Neural crest cell (in vitro differentiated cells): ENCODE results near the gene FRMD6. TPM values are rescaled to one million over a fixed set of nuclear protein-coding genes. Genes with fewer than 3 reads are reported as not detected.
A peak's percentile ranks its signal among the peaks of the same experiment; 100 is the strongest.

Source experiments
- DNase-seq: peaks from one replicate; pipeline ENCODE4 v3.0.0; 2021; ENCODE audit warnings: low read depth, mixed read lengths, low spot score
- H3K27ac Mint-ChIP-seq: one replicate; pipeline ENCODE4 v1.8.0; 2021; ENCODE audit warnings: mild to moderate bottlenecking, mixed read lengths; ENCODE audit not compliant: unreplicated experiment
- H3K27me3 Mint-ChIP-seq: 2 replicates; pipeline ENCODE4 v1.8.0; 2021; ENCODE audit warnings: low read depth, mild to moderate bottlenecking, mixed read lengths
- H3K36me3 Mint-ChIP-seq: 2 replicates; pipeline ENCODE4 v1.8.0; 2021; ENCODE audit warnings: low read depth, mild to moderate bottlenecking, mixed read lengths
- H3K4me1 Mint-ChIP-seq: 2 replicates; pipeline ENCODE4 v1.8.0; 2021; ENCODE audit warnings: mixed read lengths
- H3K4me3 Mint-ChIP-seq: one replicate; pipeline ENCODE4 v1.8.0; 2021; ENCODE audit warnings: mild to moderate bottlenecking, mixed read lengths
- H3K9me3 Mint-ChIP-seq: 2 replicates; pipeline ENCODE4 v1.8.0; 2021; ENCODE audit warnings: mixed read lengths
- long read RNA-seq: library from polyadenylated mRNA; unstranded; transcript quantifications from one replicate; pipeline ENCODE4 v2.0.0, GENCODE V29; 2020
- total RNA-seq: library from RNA; stranded (reverse); gene quantifications from 2 replicates; pipeline ENCODE4 v1.2.1, GENCODE V29; 2021
- TF ChIP-seq, protein P1 (sequence below): fragments of 200-600 bp; sonication (generic); conservative IDR thresholded peaks from 2 replicates; pipeline ENCODE4 v1.5.0; 2021; ENCODE audit warnings: antibody characterized with exemption, mild to moderate bottlenecking

FRMD6 gene
- total RNA-seq: 34.5 and 38.0 TPM in 2 replicates
- long read RNA-seq, full-length matches to known transcripts: 48 of 69 reads
- long read RNA-seq, partial matches to known transcripts: 3 of 69 reads
- long read RNA-seq, other reads (novel, unspliced or antisense): 18 of 69 reads

DNA sequence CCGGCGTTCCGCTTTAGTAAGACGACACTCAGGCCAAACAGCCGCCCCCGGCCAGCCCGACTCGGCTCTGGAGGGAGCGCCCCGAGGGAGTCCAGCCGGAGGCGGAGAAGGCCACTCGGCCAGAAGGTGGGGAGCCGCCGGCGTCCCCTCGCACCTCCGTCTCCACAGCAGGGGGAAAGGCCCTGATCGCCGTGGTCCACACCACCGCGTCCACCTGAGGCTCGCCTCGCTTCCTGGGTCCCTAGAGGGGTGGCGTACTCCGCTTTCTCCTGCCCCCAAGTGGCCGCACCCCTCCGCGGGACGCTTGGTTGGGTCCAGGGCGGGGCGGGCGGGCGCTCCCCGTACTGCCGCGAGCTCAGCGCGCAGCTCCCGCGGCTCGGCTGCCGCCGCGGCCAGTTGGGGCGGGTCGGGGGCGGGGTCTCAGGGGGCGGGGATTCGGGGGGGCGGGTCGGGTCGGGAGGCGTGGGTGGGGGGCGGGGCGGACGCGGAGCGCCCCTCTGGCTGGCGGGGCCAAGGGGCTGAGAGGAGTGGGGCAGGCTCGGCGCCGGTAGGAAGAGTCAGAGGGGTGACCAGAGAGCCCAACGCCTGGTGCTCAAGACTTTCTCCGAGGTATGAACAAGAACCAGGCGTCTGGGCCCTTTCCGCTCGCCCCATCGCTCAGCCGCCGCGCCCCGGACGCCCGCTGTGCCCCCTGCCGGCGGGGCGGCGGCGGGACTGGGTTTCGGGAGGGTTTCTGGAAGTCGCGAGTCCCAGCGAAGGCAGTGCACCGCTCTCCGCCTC is at the start of gene FRMD6:
TSS of gene FRMD6 (plus strand) at position 523 of the 780 bp plus-strand sequence. CDS start 37,927 bp downstream, outside the sequence.
- H3K4me3 Mint-ChIP-seq: peak within 1 kb of the TSS; percentile 95

DNA sequence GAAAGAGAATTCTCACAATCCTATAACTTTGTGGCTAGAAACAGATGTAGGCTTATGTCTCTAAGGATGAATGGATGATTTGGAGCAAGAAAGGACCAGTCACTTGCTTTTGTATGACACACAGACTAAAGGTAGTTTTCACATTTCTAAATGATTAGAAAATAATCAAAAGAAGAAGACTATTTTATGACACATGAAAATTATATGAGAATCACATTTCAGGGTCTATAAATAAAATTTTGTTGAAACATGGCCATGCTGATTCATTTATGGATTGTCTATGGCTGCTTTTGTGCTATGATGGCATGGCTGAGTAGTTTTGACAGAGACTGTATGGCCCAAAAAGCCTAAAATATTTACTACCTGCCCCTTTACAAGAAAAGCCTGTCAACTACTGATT is 49.4 kb upstream of the FRMD6 start:
- no peak for DNase-seq
- H3K27me3 Mint-ChIP-seq: no peaks in the 10 kb centered on the region

More for the DNA sequence above, at the start of gene FRMD6:
- Mint-ChIP-seq H3K36me3 (no peaks in the 10 kb centered on the region), H3K9me3 (no peaks in the 10 kb centered on the region), H3K4me1 (peaks cover 37% of the 10 kb centered on the region), H3K27ac (peak within 1 kb of the TSS; percentile 88), H3K27me3 (peaks cover 3% of the 10 kb centered on the region)
- DNase-seq: peak; percentile 80
- TF ChIP-seq, protein P1, sequence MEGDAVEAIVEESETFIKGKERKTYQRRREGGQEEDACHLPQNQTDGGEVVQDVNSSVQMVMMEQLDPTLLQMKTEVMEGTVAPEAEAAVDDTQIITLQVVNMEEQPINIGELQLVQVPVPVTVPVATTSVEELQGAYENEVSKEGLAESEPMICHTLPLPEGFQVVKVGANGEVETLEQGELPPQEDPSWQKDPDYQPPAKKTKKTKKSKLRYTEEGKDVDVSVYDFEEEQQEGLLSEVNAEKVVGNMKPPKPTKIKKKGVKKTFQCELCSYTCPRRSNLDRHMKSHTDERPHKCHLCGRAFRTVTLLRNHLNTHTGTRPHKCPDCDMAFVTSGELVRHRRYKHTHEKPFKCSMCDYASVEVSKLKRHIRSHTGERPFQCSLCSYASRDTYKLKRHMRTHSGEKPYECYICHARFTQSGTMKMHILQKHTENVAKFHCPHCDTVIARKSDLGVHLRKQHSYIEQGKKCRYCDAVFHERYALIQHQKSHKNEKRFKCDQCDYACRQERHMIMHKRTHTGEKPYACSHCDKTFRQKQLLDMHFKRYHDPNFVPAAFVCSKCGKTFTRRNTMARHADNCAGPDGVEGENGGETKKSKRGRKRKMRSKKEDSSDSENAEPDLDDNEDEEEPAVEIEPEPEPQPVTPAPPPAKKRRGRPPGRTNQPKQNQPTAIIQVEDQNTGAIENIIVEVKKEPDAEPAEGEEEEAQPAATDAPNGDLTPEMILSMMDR: peak; percentile 84

DNA sequence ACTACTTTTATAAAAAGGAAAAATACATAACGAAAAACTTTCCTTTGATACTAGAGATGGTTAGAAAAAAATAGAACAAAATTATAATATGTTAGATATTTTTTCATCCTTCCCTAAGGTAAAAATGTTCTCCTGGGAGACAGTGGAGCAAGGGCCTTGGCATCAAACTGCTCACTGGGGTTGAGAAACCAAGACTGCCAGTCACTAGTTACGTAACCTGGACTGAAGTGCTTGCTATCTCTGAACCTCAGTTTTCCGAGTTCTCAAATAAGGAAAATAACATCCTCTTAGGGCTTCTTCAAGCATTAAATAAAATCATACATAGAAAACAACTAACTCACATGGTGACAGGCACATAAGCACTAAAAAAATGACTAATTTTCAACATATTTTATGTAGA is 48.2 kb upstream of the FRMD6 start:
- no peak overlapping the region for H3K4me3 Mint-ChIP-seq
- H3K36me3 Mint-ChIP-seq: no peaks in the 10 kb centered on the region
- no peaks in the 10 kb centered on the region for H3K9me3 Mint-ChIP-seq
- DNase-seq: no peak
- TF ChIP-seq, protein P1: no peak
- H3K27ac Mint-ChIP-seq: no peak overlapping the region
- H3K4me1 Mint-ChIP-seq: peaks cover 2% of the 10 kb centered on the region
- no peaks in the 10 kb centered on the region for H3K27me3 Mint-ChIP-seq

More for the DNA sequence above, 49.4 kb upstream of the FRMD6 start:
- Mint-ChIP-seq H3K4me3 (no peak overlapping the region), H3K27ac (no peak overlapping the region), H3K9me3 (no peaks in the 10 kb centered on the region), H3K4me1 (no peaks in the 10 kb centered on the region), H3K36me3 (no peaks in the 10 kb centered on the region)
- TF ChIP-seq, protein P1: no peak

DNA sequence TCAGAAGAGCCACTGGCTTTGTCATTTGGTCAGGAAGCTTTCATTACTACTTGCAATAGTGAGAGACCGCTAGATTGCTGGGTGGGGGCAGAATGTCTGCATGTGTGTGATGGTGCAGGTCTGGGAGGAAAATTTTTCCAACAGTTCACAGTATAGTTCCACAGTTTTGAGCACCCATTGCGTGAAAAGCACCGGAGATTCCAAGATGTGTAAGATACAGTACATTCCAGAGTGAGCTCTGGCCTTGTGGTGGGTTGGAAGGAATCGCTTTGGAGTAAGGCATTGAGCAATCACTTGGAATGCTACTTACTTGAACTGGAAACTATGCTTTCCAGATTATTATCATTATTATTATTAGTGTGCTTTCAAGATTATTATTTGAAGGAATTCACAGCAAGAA is 47.6 kb upstream of the FRMD6 start:
- Mint-ChIP-seq H3K9me3 (no peaks in the 10 kb centered on the region), H3K4me3 (no peak overlapping the region), H3K36me3 (no peaks in the 10 kb centered on the region), H3K27ac (no peak overlapping the region), H3K27me3 (no peaks in the 10 kb centered on the region), H3K4me1 (peaks cover 8% of the 10 kb centered on the region)
- no peak for DNase-seq
- TF ChIP-seq, protein P1: no peak

DNA sequence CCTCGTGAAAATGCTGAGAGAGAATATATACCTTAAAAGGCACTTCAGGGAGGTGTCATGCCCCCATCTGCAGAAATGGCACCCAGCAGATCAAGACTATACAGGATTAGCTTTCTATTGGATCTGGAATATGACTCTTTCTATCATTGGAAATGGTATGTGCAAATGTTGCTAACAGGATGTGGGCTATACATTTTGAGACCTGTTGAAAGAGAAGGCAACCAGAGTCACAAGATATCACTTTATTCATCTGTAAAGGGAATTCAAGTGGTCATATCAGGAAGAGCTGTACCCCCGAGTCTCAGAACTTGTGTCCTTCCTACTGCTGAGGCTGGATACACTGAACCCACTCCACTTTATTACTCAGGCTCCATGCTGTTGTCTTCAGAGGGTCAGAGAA is 46.1 kb upstream of the FRMD6 start:
- DNase-seq: no peak
- H3K4me3 Mint-ChIP-seq: no peak overlapping the region
- no peak overlapping the region for H3K27ac Mint-ChIP-seq
- H3K9me3 Mint-ChIP-seq: no peaks in the 10 kb centered on the region
- no peaks in the 10 kb centered on the region for H3K27me3 Mint-ChIP-seq
- TF ChIP-seq, protein P1: no peak
- H3K4me1 Mint-ChIP-seq: peaks cover 14% of the 10 kb centered on the region
- H3K36me3 Mint-ChIP-seq: no peaks in the 10 kb centered on the region
